Heart left ventricle (tissue), 13 donors: Measurements from ENCODE around the gene IQCN.

Experiments
- POLR2A ChIP-seq, 2 donors: fragments of 450-650 bp; IDR thresholded peaks; one replicate each; pipeline ENCODE4 v1.6.1; 2017; ENCODE audit warnings: antibody characterized with exemption in 2 of 2, mild to moderate bottlenecking in 2 of 2, moderate library complexity in 2 of 2
- TF ChIP-seq, protein P1 (sequence below), 12 donors: fragments of 200-600 bp; sonication (generic) in 4 of 12; IDR thresholded peaks; one replicate each; pipeline versions ENCODE4 v1.5.0 to v1.8.0; 2018 to 2022; ENCODE audit warnings: antibody characterized with exemption in 12 of 12, mild to moderate bottlenecking in 5 of 12
- donor health status: ischemic (EF 13 %, LVEDD 7.1; RV severe dilation, severe dysfunction).
- donor health status: DM: no; HTN: yes; CAD: no.
- donor health status: DM: no; HTN: no; CAD: no.
- donor health status: ischemic (EF 25% LVEDD 6.9; RV normal size, moderate dysfunction).
- donor health status: ischemic (EF 25% LVEDD 5.7; RV mildly dilated, moderate dysfunction).
- donor health status: ischemic (EF 35%, LVEDD 5.7; RV mildly dilated, moderate dysfunction).
- donor health status: nonischemic (EF 11% LVEDD 7.7; RV severe dilation, severe dysfunction).
- donor health status: DM: yes; HTN: yes; CAD: no.
- donor health status: PGD.
- donor health status: ischemic (EF 29% LVEDD 5.4; RV normal size, mild dysfunction).
- donor health status: nonischemic (EF 23%, LVEDD 6.1; RV moderate dilation, normal function).

DNA sequence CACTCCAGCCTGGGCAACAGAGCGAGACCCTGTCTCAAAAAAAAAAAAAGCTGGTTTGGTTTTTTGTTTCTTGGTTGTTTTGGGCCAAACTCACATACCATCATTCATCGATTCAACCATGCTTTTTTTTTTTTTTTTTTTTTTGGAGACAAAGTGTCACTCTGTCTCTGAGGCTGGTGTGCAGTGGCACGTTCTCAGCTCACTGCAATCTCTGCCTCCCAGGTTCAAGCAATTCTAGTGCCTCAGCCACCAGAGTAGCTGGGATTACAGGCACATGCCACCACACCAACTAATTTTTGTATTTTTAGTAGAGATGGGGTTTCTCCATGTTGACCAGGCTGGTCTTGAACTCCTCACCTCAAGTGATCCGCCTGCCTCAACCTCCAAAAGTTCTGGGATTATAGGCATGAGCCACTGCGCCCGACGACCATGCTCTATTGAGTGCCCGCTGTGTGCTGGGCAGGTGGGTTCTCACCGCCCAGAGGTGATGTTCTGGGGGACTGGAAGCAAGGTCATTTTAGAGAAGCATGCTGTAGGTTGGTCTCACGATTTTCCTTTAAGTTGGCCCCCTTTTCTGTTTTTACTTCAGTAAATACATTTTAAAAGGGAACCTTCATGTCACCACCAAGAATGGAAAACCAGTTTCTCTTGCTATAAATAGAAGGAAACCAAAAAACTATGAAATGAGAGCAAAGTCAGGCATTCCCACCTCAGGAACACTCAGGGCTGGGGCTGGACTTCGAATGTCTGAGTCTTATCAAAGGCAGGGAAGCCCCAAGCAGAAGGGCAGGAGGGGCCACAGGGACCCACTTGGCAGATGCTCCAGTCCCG, 15.4 kb upstream of the IQCN start:
- TF ChIP-seq POLR2A (IDR thresholded peaks at IDR 0.05) = no peak
- TF ChIP-seq, protein P1, sequence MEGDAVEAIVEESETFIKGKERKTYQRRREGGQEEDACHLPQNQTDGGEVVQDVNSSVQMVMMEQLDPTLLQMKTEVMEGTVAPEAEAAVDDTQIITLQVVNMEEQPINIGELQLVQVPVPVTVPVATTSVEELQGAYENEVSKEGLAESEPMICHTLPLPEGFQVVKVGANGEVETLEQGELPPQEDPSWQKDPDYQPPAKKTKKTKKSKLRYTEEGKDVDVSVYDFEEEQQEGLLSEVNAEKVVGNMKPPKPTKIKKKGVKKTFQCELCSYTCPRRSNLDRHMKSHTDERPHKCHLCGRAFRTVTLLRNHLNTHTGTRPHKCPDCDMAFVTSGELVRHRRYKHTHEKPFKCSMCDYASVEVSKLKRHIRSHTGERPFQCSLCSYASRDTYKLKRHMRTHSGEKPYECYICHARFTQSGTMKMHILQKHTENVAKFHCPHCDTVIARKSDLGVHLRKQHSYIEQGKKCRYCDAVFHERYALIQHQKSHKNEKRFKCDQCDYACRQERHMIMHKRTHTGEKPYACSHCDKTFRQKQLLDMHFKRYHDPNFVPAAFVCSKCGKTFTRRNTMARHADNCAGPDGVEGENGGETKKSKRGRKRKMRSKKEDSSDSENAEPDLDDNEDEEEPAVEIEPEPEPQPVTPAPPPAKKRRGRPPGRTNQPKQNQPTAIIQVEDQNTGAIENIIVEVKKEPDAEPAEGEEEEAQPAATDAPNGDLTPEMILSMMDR (IDR thresholded peaks at IDR 0.05) = no peak
